GM06990 (cell line): ENCODE results near the gene NES.

Source experiments
- DNase-seq: peaks from one replicate; pipeline ENCODE4 v3.0.0-alpha.2; 2011; ENCODE audit not compliant: insufficient read length; ENCODE audit errors: extremely low read depth
- H3K27me3 ChIP-seq: replicated peaks from 2 replicates; pipeline ENCODE4 v1.6.0; 2011; ENCODE audit warnings: low read length; ENCODE audit not compliant: control insufficient read depth, insufficient read depth
- H3K36me3 ChIP-seq: 2 replicates; pipeline ENCODE4 v1.5.1; 2011; ENCODE audit warnings: low read length; ENCODE audit not compliant: control insufficient read depth, insufficient read depth
- H3K4me3 ChIP-seq: replicated peaks from 2 replicates; pipeline ENCODE4 v1.5.1; 2011; ENCODE audit warnings: low read depth, mild to moderate bottlenecking, control low read depth, low read length
- CTCF ChIP-seq: IDR thresholded peaks from 2 replicates; pipeline ENCODE4 v1.5.1; 2011; ENCODE audit warnings: low read length, control low read depth, mild to moderate bottlenecking, inconsistent platforms; ENCODE audit not compliant: insufficient read depth, poor library complexity, severe bottlenecking

Gene NES

DNA sequence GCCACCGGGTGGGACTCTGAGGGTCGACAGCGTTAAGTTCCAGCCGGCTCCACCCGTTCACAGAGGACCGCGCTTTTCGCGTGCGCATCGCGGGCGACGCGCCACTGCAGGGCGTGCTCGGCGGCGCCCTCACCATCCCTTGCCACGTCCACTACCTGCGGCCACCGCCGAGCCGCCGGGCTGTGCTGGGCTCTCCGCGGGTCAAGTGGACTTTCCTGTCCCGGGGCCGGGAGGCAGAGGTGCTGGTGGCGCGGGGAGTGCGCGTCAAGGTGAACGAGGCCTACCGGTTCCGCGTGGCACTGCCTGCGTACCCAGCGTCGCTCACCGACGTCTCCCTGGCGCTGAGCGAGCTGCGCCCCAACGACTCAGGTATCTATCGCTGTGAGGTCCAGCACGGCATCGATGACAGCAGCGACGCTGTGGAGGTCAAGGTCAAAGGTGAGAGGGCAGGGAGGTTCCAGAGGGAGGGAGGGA lies 30.4 kb downstream of the NES start:
- no peaks in the 10 kb centered on the region; the same call in 1 of the 2 replicates for H3K27me3 ChIP-seq
- H3K36me3 ChIP-seq, result no peaks in the 10 kb centered on the region; the same call in none of the 2 replicates
- no peak for DNase-seq
- H3K4me3 ChIP-seq, result no peak overlapping the region
- no peak for TF ChIP-seq CTCF

DNA sequence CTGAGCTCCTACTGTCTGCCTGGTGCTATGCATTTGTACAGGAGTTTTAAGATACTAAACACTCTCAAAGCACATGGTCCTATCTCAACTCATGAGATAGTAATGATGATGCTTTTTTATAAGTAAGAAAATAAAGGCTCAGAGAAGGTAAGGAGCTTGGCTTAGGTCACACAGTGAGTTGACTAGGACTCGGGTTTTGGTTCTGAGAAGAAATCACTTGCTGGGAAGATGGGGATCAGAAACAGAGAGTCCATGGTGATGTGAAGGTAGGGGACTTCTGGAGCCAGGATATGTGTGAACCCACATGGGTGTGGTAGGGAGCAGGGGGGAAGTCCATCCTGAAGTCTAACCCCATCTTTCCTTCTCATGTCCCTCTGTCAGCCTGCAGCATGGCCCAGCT lies 31.5 kb downstream of the NES start:
- no peaks in the 10 kb centered on the region; the same call in 1 of the 2 replicates for H3K27me3 ChIP-seq

GRCh38 chr1:156645056-156645455 lies 32.2 kb downstream of the NES start:
- Histone ChIP-seq H3K36me3 (no peaks in the 10 kb centered on the region; the same call in none of the 2 replicates), H3K27me3 (no peaks in the 10 kb centered on the region; the same call in 1 of the 2 replicates)
- no peak for DNase-seq

More for the DNA sequence above, 31.5 kb downstream of the NES start:
- no peak overlapping the region for H3K4me3 ChIP-seq
- no peaks in the 10 kb centered on the region; the same call in none of the 2 replicates for H3K36me3 ChIP-seq
- DNase-seq, result no peak
- TF ChIP-seq CTCF, result no peak

DNA sequence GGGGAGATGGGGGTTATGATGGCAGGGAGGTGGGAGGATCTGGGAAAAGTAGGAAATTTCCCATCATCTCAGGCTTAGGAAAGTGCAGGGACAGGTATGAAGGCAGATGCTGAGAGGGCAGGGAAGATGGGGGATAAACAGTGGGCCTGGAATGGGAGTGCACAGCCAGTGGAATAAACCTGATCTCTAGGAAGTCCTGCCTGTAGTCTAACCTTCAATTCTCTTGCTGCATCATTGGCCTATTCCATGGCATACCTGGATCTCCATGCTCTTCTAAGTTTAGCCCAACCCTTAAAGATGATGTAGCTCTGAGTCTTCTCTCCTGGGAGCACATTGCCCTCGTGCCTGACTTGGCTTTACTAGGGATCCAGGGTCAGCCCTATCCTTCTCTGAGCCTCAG lies 32.6 kb downstream of the NES start:
- no peak for DNase-seq
- no peak for TF ChIP-seq CTCF
- Histone ChIP-seq H3K36me3 (no peaks in the 10 kb centered on the region; the same call in none of the 2 replicates), H3K4me3 (no peak overlapping the region), H3K27me3 (no peaks in the 10 kb centered on the region; the same call in 1 of the 2 replicates)

More at GRCh38 chr1:156645056-156645455, 32.2 kb downstream of the NES start:
- H3K4me3 ChIP-seq, result no peak overlapping the region
- no peak for TF ChIP-seq CTCF

DNA sequence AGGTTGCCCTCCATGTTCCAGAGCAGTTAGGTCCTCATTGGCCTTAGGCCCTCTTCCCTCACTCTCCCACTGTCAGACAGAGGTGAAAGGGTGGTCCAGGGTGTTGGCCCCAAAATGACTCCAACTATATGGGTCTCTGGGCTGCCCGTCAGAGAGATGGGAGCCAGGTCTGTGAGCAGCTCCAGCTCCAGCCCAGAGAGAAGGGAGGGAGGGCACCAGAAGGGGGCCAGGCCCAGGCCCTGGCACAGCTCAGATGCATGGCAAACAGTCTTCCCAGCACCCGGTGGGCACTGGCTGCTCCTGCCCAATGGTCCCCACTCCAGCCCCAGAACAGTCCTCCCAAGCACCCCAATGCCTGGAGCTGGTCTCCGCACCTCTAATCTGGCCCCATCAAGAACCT lies 33.1 kb downstream of the NES start:
- H3K27me3 ChIP-seq, result no peaks in the 10 kb centered on the region; the same call in 1 of the 2 replicates
- no peak overlapping the region for H3K4me3 ChIP-seq
- TF ChIP-seq CTCF, result no peak
- DNase-seq, result no peak
- no peaks in the 10 kb centered on the region; the same call in none of the 2 replicates for H3K36me3 ChIP-seq

GRCh38 chr1:156643778-156644092 lies 33.5 kb downstream of the NES start:
- no peaks in the 10 kb centered on the region; the same call in none of the 2 replicates for H3K36me3 ChIP-seq
- TF ChIP-seq CTCF, result no peak
- H3K27me3 ChIP-seq, result peaks cover 1% of the 10 kb centered on the region; the same call in 1 of the 2 replicates
- no peak for DNase-seq
- H3K4me3 ChIP-seq, result no peak overlapping the region
